Endothelial cell of umbilical vein (primary cell): ENCODE data around the gene CHSY1. TPM values are rescaled to one million over a fixed set of nuclear protein-coding genes. Genes with fewer than 3 reads are reported as not detected.

ENCODE experiments used
- BruUV-seq: library from RNA; stranded (reverse); fragments of 400-500 nt; replicated peaks from 2 replicates; lab custom pipeline; 2021; lab: Mats Ljungman, UMichigan
- CTCF ChIA-PET: fragments of 300-600, 350-600 bp; sonication (Branson Sonifier 250); formaldehyde crosslinking; loops from one replicate; lab custom pipeline; 2021; ENCODE audit warnings: antibody characterized with exemption, inconsistent platforms; lab: Charles Lee
- POLR2A ChIA-PET: fragments of 300-600, 350-600 bp; sonication (Branson Sonifier 250); formaldehyde crosslinking; loops from one replicate; lab custom pipeline; 2021; ENCODE audit warnings: antibody characterized with exemption, inconsistent platforms; lab: Charles Lee
- DNase-seq: peaks from one replicate; pipeline ENCODE4 v3.0.0-alpha.2; 2011; ENCODE audit warnings: low read depth, low spot score
- FAIRE-seq: peaks from 2 replicates; lab custom pipeline; 2011; peaks lifted over from hg19 to GRCh38; lab: Jason Lieb, UNC
- H2AFZ ChIP-seq: 2 replicates; pipeline ENCODE4 v1.6.0; 2012; ENCODE audit warnings: low read depth, low read length, control low read depth, inconsistent platforms
- H3K27ac ChIP-seq: 2 replicates; pipeline ENCODE4 v1.5.1; 2011; ENCODE audit warnings: low read depth, mild to moderate bottlenecking, control low read depth, low read length, moderate library complexity; ENCODE audit not compliant: insufficient read depth
- H3K27me3 ChIP-seq, 2 experiments: 2 replicates each; pipeline versions ENCODE4 v1.6.0 to v1.6.1; 2011; ENCODE audit warnings: low read length in 2 of 2, mixed read lengths in 1 of 2; ENCODE audit not compliant: control insufficient read depth in 2 of 2, insufficient read depth in 2 of 2
- H3K36me3 ChIP-seq, 2 experiments: 2 replicates in 1 of 2; 3 replicates in 1 of 2; pipeline ENCODE4 v1.5.1; 2011; ENCODE audit warnings: low read length in 2 of 2, mild to moderate bottlenecking in 1 of 2, moderate library complexity in 1 of 2; ENCODE audit not compliant: control insufficient read depth in 2 of 2, insufficient read depth in 2 of 2; ENCODE audit errors: extremely low read depth in 1 of 2
- H3K4me1 ChIP-seq: 3 replicates; pipeline ENCODE4 v1.5.1; 2011; ENCODE audit warnings: mild to moderate bottlenecking, low read length; ENCODE audit not compliant: control insufficient read depth, insufficient read depth; ENCODE audit errors: extremely low read depth
- H3K4me2 ChIP-seq: 2 replicates; pipeline ENCODE4 v1.6.1; 2011; ENCODE audit warnings: low read length, control low read depth, mixed read lengths; ENCODE audit not compliant: insufficient read depth
- H3K4me3 ChIP-seq, 3 experiments: fragments of 200-600 bp in 1 of 3; sonication (generic), shearing (Covaris generic) in 1 of 3; replicated peaks in 1 of 3; 2 replicates each; pipeline ENCODE4 v1.5.1; 2011 to 2016; ENCODE audit warnings: control low read depth in 3 of 3, low read length in 3 of 3, mild to moderate bottlenecking in 2 of 3, inconsistent platforms in 1 of 3, low read depth in 1 of 3, moderate library complexity in 1 of 3; ENCODE audit not compliant: insufficient read depth in 1 of 3
- H3K79me2 ChIP-seq: 2 replicates; pipeline ENCODE4 v1.6.0; 2012; ENCODE audit warnings: low read length, inconsistent platforms; ENCODE audit not compliant: control insufficient read depth, insufficient read depth
- H3K9ac ChIP-seq: replicated peaks from 2 replicates; pipeline ENCODE3; 2011; ENCODE audit warnings: low read length, control low read depth; ENCODE audit not compliant: insufficient read depth; ENCODE audit errors: extremely low read depth
- H3K9me1 ChIP-seq: replicated peaks from 3 replicates; pipeline ENCODE4 v1.6.0; 2011; ENCODE audit warnings: mild to moderate bottlenecking, low read length; ENCODE audit not compliant: control insufficient read depth, insufficient read depth; ENCODE audit errors: extremely low read depth
- H3K9me3 ChIP-seq: replicated peaks from 2 replicates; pipeline ENCODE4 v1.5.1; 2012; ENCODE audit warnings: low read length, inconsistent platforms; ENCODE audit not compliant: control insufficient read depth, insufficient read depth
- H4K20me1 ChIP-seq: replicated peaks from 2 replicates; pipeline ENCODE3; 2011; ENCODE audit warnings: mild to moderate bottlenecking, low read length; ENCODE audit not compliant: control insufficient read depth, insufficient read depth; ENCODE audit errors: extremely low read depth
- EZH2 ChIP-seq: IDR thresholded peaks from 2 replicates; pipeline ENCODE4 v1.6.1; 2012; ENCODE audit warnings: borderline replicate concordance, low read depth, mild to moderate bottlenecking, moderate library complexity, low read length, inconsistent platforms; ENCODE audit not compliant: severe bottlenecking
- FOS ChIP-seq: IDR thresholded peaks from 2 replicates; pipeline ENCODE4 v1.6.1; 2011; ENCODE audit warnings: mild to moderate bottlenecking, low read length, moderate library complexity, borderline replicate concordance; ENCODE audit not compliant: insufficient read depth
- GATA2 ChIP-seq: IDR thresholded peaks from 2 replicates; pipeline ENCODE4 v1.7.0; 2011; ENCODE audit warnings: low read depth, mild to moderate bottlenecking, moderate library complexity, mixed read lengths, low read length; ENCODE audit not compliant: insufficient read length, insufficient read depth
- JUN ChIP-seq: IDR thresholded peaks from 2 replicates; pipeline ENCODE4 v1.6.1; 2011; ENCODE audit warnings: borderline replicate concordance, low read depth; ENCODE audit not compliant: insufficient read length, insufficient read depth
- MYC ChIP-seq: IDR thresholded peaks from one replicate; pipeline ENCODE4 v1.6.1; 2011; ENCODE audit warnings: mild to moderate bottlenecking, low read depth, low read length
- POLR2A ChIP-seq: IDR thresholded peaks from 2 replicates; pipeline ENCODE4 v1.6.1; 2012; ENCODE audit warnings: low read depth, mild to moderate bottlenecking, control low read depth, low read length
- POLR2AphosphoS5 ChIP-seq: IDR thresholded peaks from 2 replicates; pipeline ENCODE4 v1.6.1; 2012; ENCODE audit warnings: low read depth, mild to moderate bottlenecking, control low read depth, low read length, moderate library complexity; ENCODE audit not compliant: insufficient read depth
- dilution Hi-C: fragments of 300-500 bp; cut with MboI; formaldehyde crosslinking; loops from one replicate; pipeline ENCODE4 v1.15.0; 2019; ENCODE audit warnings: low sequenced_read_pairs; ENCODE audit not compliant: extremely low pct_ligation_motif_present
- intact Hi-C: fragments of 100-400 bp; cut with micrococcal nuclease; formaldehyde crosslinking; loops from one replicate; pipeline ENCODE4 v1.10.0; 2022
- polyA plus RNA-seq, 4 experiments: library from polyadenylated mRNA; depleted of rRNA in 3 of 4; stranded (reverse) in 3 of 4; unstranded in 1 of 4; fragments of >200 nt; gene quantifications; 2 replicates each; pipeline versions ENCODE4 v1.2.1 to v1.2.3, GENCODE V29; 2011 to 2012; ENCODE audit warnings: missing spikeins in 1 of 4
- total RNA-seq: library from RNA; stranded (reverse); gene quantifications from 2 replicates; pipeline ENCODE4 v1.2.3, GENCODE V29; 2021
- TF ChIP-seq, protein P1 (sequence below): IDR thresholded peaks from 2 replicates; pipeline ENCODE4 v1.6.1; 2011; ENCODE audit not compliant: insufficient read depth, insufficient read length
- TF ChIP-seq, protein P2 (sequence below), 2 donors: IDR thresholded peaks; 1 replicate in 1 of 2; 2 replicates in 1 of 2; pipeline ENCODE4 v1.5.1; 2011; ENCODE audit warnings: low read length in 2 of 2, mild to moderate bottlenecking in 2 of 2, moderate library complexity in 2 of 2, control low read depth in 1 of 2, inconsistent platforms in 1 of 2, low read depth in 1 of 2; ENCODE audit not compliant: insufficient read depth in 1 of 2; ENCODE audit errors: extremely low read depth in 1 of 2

CHSY1 gene
- total and polyA plus RNA-seq, 2 donors (not counting 3 experiments of a cell fraction or from before 2014, with no cell fraction given): 23.7 to 50.8 TPM

DNA sequence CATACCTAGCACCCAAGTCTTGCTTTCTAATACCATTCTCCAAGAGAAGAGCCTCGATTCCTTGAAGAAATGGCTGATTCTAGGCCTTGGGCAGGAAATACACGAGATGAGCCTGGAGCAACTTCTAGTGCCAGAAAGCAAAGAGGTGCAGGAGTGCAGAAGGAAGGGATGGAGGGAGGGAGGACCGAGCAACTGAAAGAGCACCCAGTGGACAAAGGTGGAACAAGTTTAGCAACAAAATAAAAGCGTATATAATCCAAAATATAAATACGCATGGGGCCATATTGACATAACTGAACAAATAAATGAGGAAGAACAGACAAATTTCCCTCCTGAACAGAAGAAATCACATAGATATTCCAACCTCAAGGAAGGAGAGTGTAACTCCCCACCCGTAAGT, 34.4 kb downstream of the CHSY1 start:
- FAIRE-seq (no peak), DNase-seq (no peak)
- Histone ChIP-seq H3K4me3 (no peak overlapping the region), H3K9ac (no peak overlapping the region), H3K27ac (no peak overlapping the region), H3K9me3 (no peaks in the 10 kb centered on the region), H2AFZ (no peak overlapping the region), H3K79me2 (peaks cover 95% of the 10 kb centered on the region), H3K4me1 (no peaks in the 10 kb centered on the region), H4K20me1 (peaks cover 3% of the 10 kb centered on the region), H3K27me3 (no peaks in the 10 kb centered on the region), H3K4me2 (no peak overlapping the region), H3K9me1 (no peaks in the 10 kb centered on the region), H3K36me3 (peaks cover 0 to 3% of the 10 kb centered on the region in 2 experiments)
- TF ChIP-seq EZH2: no peak
- TF ChIP-seq, protein P1, sequence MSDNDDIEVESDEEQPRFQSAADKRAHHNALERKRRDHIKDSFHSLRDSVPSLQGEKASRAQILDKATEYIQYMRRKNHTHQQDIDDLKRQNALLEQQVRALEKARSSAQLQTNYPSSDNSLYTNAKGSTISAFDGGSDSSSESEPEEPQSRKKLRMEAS: no peak
- no peak for TF ChIP-seq MYC
- TF ChIP-seq, protein P2, sequence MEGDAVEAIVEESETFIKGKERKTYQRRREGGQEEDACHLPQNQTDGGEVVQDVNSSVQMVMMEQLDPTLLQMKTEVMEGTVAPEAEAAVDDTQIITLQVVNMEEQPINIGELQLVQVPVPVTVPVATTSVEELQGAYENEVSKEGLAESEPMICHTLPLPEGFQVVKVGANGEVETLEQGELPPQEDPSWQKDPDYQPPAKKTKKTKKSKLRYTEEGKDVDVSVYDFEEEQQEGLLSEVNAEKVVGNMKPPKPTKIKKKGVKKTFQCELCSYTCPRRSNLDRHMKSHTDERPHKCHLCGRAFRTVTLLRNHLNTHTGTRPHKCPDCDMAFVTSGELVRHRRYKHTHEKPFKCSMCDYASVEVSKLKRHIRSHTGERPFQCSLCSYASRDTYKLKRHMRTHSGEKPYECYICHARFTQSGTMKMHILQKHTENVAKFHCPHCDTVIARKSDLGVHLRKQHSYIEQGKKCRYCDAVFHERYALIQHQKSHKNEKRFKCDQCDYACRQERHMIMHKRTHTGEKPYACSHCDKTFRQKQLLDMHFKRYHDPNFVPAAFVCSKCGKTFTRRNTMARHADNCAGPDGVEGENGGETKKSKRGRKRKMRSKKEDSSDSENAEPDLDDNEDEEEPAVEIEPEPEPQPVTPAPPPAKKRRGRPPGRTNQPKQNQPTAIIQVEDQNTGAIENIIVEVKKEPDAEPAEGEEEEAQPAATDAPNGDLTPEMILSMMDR (IDR thresholded peaks at IDR 0.05; ENCODE audit: extremely low read depth in 1 of 2, insufficient read depth in 1 of 2, low read depth in 1 of 2, low read length in 2 of 2): no peak
- no peak for TF ChIP-seq FOS
- TF ChIP-seq POLR2A: no peak
- no peak for TF ChIP-seq JUN
- TF ChIP-seq GATA2: no peak
- no peak for TF ChIP-seq POLR2AphosphoS5
- BruUV-seq: no TSS peak
- ChIA-PET CTCF (interaction anchor here (0.6 to 2.6 kb wide), 4 partner anchors 12 to 24 kb away, joined by 3 to 9 read pairs (median 4); no protein-coding TSS in a partner anchor), POLR2A (no interaction called here)
- dilution Hi-C loops (no loop called here), intact Hi-C loops (no loop called here)
